Adrenal gland (tissue), 12 donors: ENCODE data around the gene LRIG1. TPM values are rescaled to one million over a fixed set of nuclear protein-coding genes. Genes with fewer than 3 reads are reported as not detected.

Experiments
- DNase-seq, 7 donors: peaks; one replicate each; pipeline ENCODE4 v3.0.0-alpha.2; 2019 to 2020
- H3K27ac ChIP-seq, 5 donors: fragments of 200-600 bp; sonication (generic) in 4 of 5; 1 replicate in 3 of 5; 2 replicates in 2 of 5; pipeline versions ENCODE4 v1.5.1 to v1.8.0; 2016 to 2020; ENCODE audit warnings: mild to moderate bottlenecking in 1 of 5
- H3K27me3 ChIP-seq: fragments of 200-600 bp; 2 replicates; pipeline ENCODE4 v1.8.0; 2021
- H3K36me3 ChIP-seq, 2 donors: fragments of 200-600 bp; replicated peaks in 1 of 2; 1 replicate in 1 of 2; 2 replicates in 1 of 2; pipeline versions ENCODE4 v1.5.1 to v1.8.0; 2018 to 2022
- H3K4me1 ChIP-seq, 2 donors: fragments of 200-600 bp; replicated peaks in 1 of 2; 1 replicate in 1 of 2; 2 replicates in 1 of 2; pipeline versions ENCODE4 v1.5.1 to v1.8.0; 2018 to 2021
- H3K4me3 ChIP-seq, 4 donors: fragments of 200-600 bp; sonication (generic) in 3 of 4; one replicate each; pipeline ENCODE4 v1.5.1; 2016 to 2018
- H3K9me3 ChIP-seq, 3 donors: fragments of 200-600 bp; sonication (generic) in 1 of 3; replicated peaks in 1 of 3; 1 replicate in 2 of 3; 2 replicates in 1 of 3; pipeline versions ENCODE4 v1.5.1 to v1.8.0; 2016 to 2021
- POLR2A ChIP-seq, 2 donors: fragments of 450-650 bp; IDR thresholded peaks; one replicate each; pipeline ENCODE4 v1.6.1; 2017; ENCODE audit warnings: antibody characterized with exemption in 2 of 2, mild to moderate bottlenecking in 2 of 2, moderate library complexity in 1 of 2
- WGBS, 4 donors: extraction: QIAGEN DNeasy Blood & Tissue Kit in 2 of 4; methylation state at CpG; one replicate each; pipeline versions ENCODE4 v1.1.5 to v1.1.7; 2013 to 2017; 5-methylcytosine and 5-hydroxymethylcytosine counted together
- intact Hi-C, 2 donors: fragments of 100-400 bp; cut with DNase I; formaldehyde crosslinking; loops; one replicate each; pipeline versions ENCODE4 v1.14.1 to v1.15.0; 2022 to 2023
- polyA plus RNA-seq, 3 donors: library from polyadenylated mRNA; stranded (reverse); fragments of 200-250 nt in 2 of 3; fragments of 350-450 nt in 1 of 3; fragmentation: Illumina TruSeq in 1 of 3; extraction: RNeasy Lipid Tissue Mini Kit (QIAGEN cat#74804) in 1 of 3; gene quantifications; one replicate each; pipeline ENCODE4 v1.2.3, GENCODE V29; 2013 to 2014
- total RNA-seq, 9 donors: library from RNA; depleted of rRNA in 4 of 9; stranded (reverse); fragments of >200 nt in 4 of 9; fragments of 120-200 nt in 1 of 9; fragmentation: NEBNext Ultra II Directional in 1 of 9; extraction: Animal tissue kit (Norgen Biotek cat#: 25700) in 1 of 9; gene quantifications; one replicate each; pipeline versions ENCODE4 v1.1.0 to v1.2.4, GENCODE V29; 2013 to 2023
- TF ChIP-seq, protein P1 (sequence below), 6 experiments: fragments of 450-650 bp in 4 of 6; fragments of 200-600 bp in 2 of 6; sonication (generic) in 1 of 6; IDR thresholded peaks; 1 replicate in 5 of 6; 2 replicates in 1 of 6; pipeline versions ENCODE4 v1.5.1 to v1.8.0; 2016 to 2021; ENCODE audit warnings: antibody characterized with exemption in 6 of 6, mild to moderate bottlenecking in 2 of 6, moderate library complexity in 1 of 6
- donor health status: healthy with polysubstance abuse.
- donor health status: Bipolar disorder and iron deficiency.
- donor health status: DM: yes; HTN: yes; CAD: no.
- donor health status: DM: no; HTN: no; CAD: no.
- donor health status: DM: no; HTN: no; CAD: no.
- donor health status: DM: yes; HTN: yes; CAD: no.

The LRIG1 gene
- total and polyA plus RNA-seq, 12 donors = 1.5 to 13.3 (median 4.7) TPM

DNA sequence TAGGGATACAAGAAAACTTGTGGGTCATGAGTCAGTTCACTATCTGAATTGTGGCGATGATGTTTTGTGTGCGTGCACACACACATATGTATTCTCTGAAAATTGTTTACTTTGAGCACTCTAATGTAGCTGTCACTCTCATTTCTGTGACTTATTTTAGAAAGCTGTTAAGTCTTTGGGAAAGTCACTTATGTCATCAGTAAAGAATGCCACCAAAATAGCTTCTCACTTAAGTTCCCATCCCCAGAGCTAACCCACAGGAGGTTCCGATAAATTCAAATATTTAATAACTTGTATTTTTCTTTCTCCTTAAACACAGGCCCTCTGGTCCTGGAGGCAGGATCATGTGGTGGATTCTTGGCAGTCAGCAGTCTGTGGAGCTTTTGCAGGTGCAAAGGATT is 138.3 kb downstream of the LRIG1 start:
- 87 to 92% (median 91%) methylated on average over 3 of the region's 3 CpGs for WGBS, 4 donors
- no peak overlapping the region for H3K27ac ChIP-seq
- TF ChIP-seq, protein P1, sequence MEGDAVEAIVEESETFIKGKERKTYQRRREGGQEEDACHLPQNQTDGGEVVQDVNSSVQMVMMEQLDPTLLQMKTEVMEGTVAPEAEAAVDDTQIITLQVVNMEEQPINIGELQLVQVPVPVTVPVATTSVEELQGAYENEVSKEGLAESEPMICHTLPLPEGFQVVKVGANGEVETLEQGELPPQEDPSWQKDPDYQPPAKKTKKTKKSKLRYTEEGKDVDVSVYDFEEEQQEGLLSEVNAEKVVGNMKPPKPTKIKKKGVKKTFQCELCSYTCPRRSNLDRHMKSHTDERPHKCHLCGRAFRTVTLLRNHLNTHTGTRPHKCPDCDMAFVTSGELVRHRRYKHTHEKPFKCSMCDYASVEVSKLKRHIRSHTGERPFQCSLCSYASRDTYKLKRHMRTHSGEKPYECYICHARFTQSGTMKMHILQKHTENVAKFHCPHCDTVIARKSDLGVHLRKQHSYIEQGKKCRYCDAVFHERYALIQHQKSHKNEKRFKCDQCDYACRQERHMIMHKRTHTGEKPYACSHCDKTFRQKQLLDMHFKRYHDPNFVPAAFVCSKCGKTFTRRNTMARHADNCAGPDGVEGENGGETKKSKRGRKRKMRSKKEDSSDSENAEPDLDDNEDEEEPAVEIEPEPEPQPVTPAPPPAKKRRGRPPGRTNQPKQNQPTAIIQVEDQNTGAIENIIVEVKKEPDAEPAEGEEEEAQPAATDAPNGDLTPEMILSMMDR (IDR thresholded peaks at IDR 0.05) = no peak
- no peak for TF ChIP-seq POLR2A (IDR thresholded peaks at IDR 0.05)
- no peak overlapping the region for H3K4me3 ChIP-seq
- no peak for DNase-seq
- no peaks in the 10 kb centered on the region for H3K4me1 ChIP-seq
- H3K27me3 ChIP-seq = no peaks in the 10 kb centered on the region
- no peaks in the 10 kb centered on the region for H3K36me3 ChIP-seq
- intact Hi-C loops = no loop called here
- no peaks in the 10 kb centered on the region for H3K9me3 ChIP-seq

DNA sequence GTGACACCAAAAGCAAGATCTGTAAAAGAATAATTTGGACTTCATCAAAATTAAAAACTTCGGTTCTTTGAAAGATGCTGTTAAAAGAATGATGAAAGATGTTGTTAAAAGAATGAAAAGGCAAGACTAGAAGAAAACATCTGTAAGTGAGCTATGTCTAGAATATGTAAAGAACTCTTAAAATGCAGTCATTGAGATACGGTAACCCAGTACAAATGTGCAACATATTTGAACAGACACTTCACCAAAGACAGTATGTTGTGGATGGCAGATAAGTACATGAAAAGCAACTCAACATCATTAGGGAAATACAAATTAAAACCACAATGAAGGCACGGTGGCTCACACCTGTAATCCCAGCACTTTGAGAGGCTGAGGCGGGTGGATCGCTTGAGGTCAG is 139.5 kb downstream of the LRIG1 start:
- H3K9me3 ChIP-seq = no peaks in the 10 kb centered on the region
- TF ChIP-seq POLR2A (IDR thresholded peaks at IDR 0.05) = no peak
- TF ChIP-seq, protein P1 (IDR thresholded peaks at IDR 0.05) = no peak
- no peaks in the 10 kb centered on the region for H3K4me1 ChIP-seq
- H3K4me3 ChIP-seq = no peak overlapping the region
- H3K36me3 ChIP-seq = no peaks in the 10 kb centered on the region
- no peak overlapping the region for H3K27ac ChIP-seq
- 93 to 97% (median 97%) methylated on average over 5 of the region's 5 CpGs for WGBS, 4 donors
- intact Hi-C loops = no loop called here
- no peak for DNase-seq
- no peaks in the 10 kb centered on the region for H3K27me3 ChIP-seq

DNA sequence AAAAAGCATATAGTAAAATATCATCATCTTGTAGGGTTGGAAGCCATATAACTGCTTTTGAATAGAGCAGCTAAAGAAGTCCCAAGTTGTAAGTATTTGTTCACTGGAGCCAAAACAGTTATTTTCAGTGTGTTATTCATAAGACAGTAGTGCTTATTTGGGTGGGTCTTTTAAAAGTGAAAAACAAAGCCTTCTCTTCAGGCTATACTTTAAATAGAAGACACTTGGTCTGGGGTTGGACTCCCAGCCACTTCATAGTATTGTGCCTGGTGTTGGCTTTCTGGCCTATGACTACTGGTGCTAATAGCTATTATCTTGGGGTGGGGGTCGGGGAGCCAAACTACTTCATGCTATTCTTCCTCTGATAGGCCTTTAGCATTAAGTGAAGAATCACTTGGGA is 144.8 kb downstream of the LRIG1 start:
- Histone ChIP-seq H3K27ac (no peak overlapping the region), H3K36me3 (no peaks in the 10 kb centered on the region), H3K9me3 (no peaks in the 10 kb centered on the region), H3K27me3 (no peaks in the 10 kb centered on the region), H3K4me3 (no peak overlapping the region), H3K4me1 (no peaks in the 10 kb centered on the region)
- TF ChIP-seq, protein P1 (IDR thresholded peaks at IDR 0.05) = no peak
- TF ChIP-seq POLR2A (IDR thresholded peaks at IDR 0.05) = no peak
- intact Hi-C loops = no loop called here
- WGBS, 4 donors = 90 to 100% (median 95%) methylated on average over 1 of the region's 1 CpG
- DNase-seq = no peak

DNA sequence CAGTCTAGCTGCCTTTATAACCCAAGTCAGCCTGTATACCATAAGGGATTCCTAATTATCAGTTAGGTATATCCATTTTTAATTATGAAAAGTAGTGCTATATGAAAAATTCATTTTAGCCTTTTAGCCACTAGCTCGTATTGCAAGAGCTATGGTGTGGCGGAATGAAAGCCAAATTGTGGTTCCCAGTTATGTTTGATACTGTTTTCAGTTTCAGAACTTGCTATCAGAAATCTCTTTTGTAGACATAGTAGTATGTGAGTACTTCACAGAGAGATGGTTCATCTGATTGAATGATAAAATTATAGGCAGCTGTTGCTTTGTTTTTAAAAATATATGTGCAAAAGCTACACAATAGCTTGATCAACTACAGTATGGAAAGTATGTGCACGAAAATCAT is 145.4 kb downstream of the LRIG1 start:
- no peak for DNase-seq
- 93 to 95% (median 94%) methylated on average over 3 of the region's 3 CpGs for WGBS, 4 donors
- no peaks in the 10 kb centered on the region for H3K27me3 ChIP-seq
- H3K9me3 ChIP-seq = no peaks in the 10 kb centered on the region
- no peak for TF ChIP-seq POLR2A (IDR thresholded peaks at IDR 0.05)
- TF ChIP-seq, protein P1 (IDR thresholded peaks at IDR 0.05) = no peak
- H3K4me3 ChIP-seq = no peak overlapping the region
- H3K36me3 ChIP-seq = no peaks in the 10 kb centered on the region
- H3K4me1 ChIP-seq = no peaks in the 10 kb centered on the region
- no peak overlapping the region for H3K27ac ChIP-seq
- intact Hi-C loops = no loop called here
